Upper lobe of left lung (tissue), 4 donors: ENCODE results near the gene KIAA1614.

Experiments used
- EP300 ChIP-seq, 4 donors: sonication (generic); formaldehyde crosslinking; IDR thresholded peaks; one replicate each; pipeline ENCODE4 v1.5.1; 2017; ENCODE audit warnings: antibody characterized with exemption in 4 of 4, control low read depth in 2 of 4
- POLR2A ChIP-seq, 4 donors: fragments of 450-650 bp; IDR thresholded peaks; one replicate each; pipeline ENCODE4 v1.5.1; 2016 to 2017; ENCODE audit warnings: antibody characterized with exemption in 4 of 4, mild to moderate bottlenecking in 2 of 4
- POLR2AphosphoS5 ChIP-seq, 2 donors: sonication (generic); formaldehyde crosslinking; IDR thresholded peaks; one replicate each; pipeline ENCODE4 v1.5.1; 2017; ENCODE audit warnings: antibody characterized with exemption in 2 of 2
- TF ChIP-seq, protein P1 (sequence below), 6 experiments: fragments of 450-650 bp in 4 of 6; fragments of 200-600 bp in 2 of 6; sonication (generic) in 2 of 6; IDR thresholded peaks; one replicate each; pipeline ENCODE4 v1.5.1; 2016 to 2019; ENCODE audit warnings: antibody characterized with exemption in 6 of 6

DNA sequence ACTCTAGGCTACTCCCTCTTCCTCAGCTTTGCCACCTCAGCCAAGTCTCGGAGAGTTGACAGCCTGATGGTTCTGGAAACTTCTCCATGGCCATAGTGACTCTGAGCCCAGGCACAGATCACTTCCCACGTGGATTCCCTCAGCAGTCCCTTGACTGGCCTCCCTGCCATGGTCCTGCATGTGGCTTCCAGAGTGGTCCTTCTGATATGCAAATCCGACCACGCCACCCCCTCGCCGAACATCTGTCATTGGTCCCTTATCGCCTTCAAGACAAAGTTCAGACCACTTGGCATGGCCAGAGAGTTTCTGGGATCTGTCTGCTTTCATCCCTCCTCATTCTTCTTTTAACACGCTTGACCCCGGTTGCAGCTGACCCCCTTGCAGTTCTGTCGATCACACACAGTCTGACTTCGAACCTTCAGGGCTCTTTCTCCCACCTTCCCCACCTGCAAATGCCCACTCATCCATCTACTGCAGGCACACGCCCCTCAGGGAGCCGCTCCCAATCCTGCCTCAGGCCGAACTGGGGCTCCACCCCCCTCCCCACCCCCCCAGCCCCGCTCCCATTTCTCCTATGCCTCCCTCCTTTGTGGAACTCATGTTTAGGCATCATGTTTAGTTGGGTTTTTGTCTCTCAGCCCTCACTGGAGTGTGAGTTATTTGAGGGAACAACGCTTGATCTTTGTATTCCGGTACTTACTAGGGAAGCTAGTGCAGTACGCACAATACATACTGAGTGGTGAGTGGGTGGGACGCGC, 29.0 kb downstream of the KIAA1614 start:
- no peak for TF ChIP-seq EP300 (IDR thresholded peaks at IDR 0.05)
- TF ChIP-seq, protein P1, sequence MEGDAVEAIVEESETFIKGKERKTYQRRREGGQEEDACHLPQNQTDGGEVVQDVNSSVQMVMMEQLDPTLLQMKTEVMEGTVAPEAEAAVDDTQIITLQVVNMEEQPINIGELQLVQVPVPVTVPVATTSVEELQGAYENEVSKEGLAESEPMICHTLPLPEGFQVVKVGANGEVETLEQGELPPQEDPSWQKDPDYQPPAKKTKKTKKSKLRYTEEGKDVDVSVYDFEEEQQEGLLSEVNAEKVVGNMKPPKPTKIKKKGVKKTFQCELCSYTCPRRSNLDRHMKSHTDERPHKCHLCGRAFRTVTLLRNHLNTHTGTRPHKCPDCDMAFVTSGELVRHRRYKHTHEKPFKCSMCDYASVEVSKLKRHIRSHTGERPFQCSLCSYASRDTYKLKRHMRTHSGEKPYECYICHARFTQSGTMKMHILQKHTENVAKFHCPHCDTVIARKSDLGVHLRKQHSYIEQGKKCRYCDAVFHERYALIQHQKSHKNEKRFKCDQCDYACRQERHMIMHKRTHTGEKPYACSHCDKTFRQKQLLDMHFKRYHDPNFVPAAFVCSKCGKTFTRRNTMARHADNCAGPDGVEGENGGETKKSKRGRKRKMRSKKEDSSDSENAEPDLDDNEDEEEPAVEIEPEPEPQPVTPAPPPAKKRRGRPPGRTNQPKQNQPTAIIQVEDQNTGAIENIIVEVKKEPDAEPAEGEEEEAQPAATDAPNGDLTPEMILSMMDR (IDR thresholded peaks at IDR 0.05), result no peak
- TF ChIP-seq POLR2A (IDR thresholded peaks at IDR 0.05), result no peak
- TF ChIP-seq POLR2AphosphoS5 (IDR thresholded peaks at IDR 0.05), result no peak
